Urothelium cell line (cell line): ENCODE data around the gene SPNS3.

ENCODE experiments used
- DNase-seq: peaks from one replicate; pipeline ENCODE4 v3.0.0; 2011; ENCODE audit warnings: low spot score, mixed read lengths
- FAIRE-seq: peaks from 2 replicates; lab custom pipeline; 2011; peaks lifted over from hg19 to GRCh38; lab: Jason Lieb, UNC

Gene SPNS3

GRCh38 chr17:4522661-4523060 is 88.9 kb downstream of the SPNS3 start:
- DNase-seq (no peak), FAIRE-seq (no peak)

- DNase-seq (no peak), FAIRE-seq (no peak)
Measured at GRCh38 chr17:4523946-4524345, 90.2 kb downstream of the SPNS3 start.

DNA sequence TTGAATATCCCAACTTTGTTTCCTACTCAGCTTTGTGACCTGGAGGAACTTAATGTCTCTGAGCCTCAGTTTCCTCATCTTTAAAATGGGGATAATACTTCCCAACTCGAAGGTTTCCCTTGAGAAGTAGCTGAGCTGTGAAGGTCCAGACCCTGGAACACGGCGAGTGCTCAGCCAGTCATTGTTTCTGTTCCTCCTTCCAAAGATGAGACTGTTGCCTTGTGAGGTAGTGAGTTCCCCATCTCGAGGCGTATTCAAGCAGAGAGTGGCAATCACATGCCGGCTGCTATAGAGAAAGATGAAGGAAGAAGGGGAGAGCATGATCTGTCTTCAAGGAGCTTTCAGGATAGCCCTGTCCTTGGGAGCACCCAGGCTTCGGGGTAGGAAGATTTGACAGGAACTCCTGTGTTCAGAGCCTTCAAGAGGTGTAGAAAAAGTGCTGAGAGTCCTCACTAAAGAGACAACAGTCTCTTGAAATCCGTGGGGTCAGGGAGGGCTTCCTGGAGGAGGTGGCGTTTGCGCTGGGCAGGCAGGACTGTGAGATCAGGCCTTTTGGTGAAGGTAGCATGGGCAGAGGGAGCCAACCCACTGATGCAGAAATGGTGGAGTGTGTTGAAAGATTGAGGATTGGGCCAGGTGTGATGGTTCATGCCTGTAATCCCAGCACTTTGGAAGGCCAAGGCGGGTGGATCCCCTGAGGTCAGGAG is 92.1 kb downstream of the SPNS3 start:
- FAIRE-seq (no peak), DNase-seq (no peak)

GRCh38 chr17:4527134-4527533 is 93.4 kb downstream of the SPNS3 start:
- no peak for FAIRE-seq

GRCh38 chr17:4527566-4528125 is 93.9 kb downstream of the SPNS3 start:
- no peak for FAIRE-seq
- DNase-seq: no peak

More at GRCh38 chr17:4527134-4527533, 93.4 kb downstream of the SPNS3 start:
- no peak for DNase-seq

GRCh38 chr17:4529533-4530152 is 95.9 kb downstream of the SPNS3 start:
- DNase-seq: no peak
- no peak for FAIRE-seq

GRCh38 chr17:4530799-4531730 is 97.3 kb downstream of the SPNS3 start:
- no peak for FAIRE-seq
- no peak for DNase-seq

DNA sequence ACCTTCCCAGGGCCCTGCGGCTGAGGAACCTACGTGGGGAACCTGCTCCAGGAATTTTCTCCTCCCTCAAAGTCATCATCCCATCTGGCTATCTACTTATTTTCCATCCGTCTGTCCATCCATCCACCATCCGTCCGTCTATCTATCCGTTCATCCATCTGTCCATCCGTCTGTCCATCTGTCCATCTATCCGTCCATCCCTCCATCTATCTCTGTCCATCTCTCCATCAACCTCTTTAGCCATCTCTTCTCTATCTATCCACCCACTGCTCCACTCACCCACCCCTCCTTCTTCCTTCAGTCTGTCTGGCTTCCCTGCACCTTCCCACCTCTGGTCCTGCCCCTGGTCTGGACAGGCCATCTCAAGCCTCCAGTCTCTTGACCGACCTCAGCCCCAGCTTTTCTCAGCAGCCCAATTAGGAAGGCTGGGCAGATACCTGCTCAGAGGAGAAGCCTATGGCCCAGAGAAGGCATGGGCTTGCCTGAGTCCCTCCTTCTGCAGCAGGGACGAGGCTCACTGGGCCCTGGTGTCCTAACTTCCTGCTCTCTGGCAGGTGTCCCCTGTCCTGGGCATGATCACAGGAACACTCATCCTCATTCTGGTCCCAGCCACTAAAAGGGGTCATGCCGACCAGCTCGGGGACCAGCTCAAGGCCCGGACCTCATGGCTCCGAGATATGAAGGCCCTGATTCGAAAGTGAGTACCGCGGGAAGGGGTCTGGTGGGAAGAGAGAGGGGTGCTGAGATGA is 98.4 kb downstream of the SPNS3 start:
- no peak for FAIRE-seq

GRCh38 chr17:4532860-4533522 is 99.3 kb downstream of the SPNS3 start:
- no peak for DNase-seq
- FAIRE-seq: no peak

More for the DNA sequence above, 98.4 kb downstream of the SPNS3 start:
- no peak for DNase-seq

DNA sequence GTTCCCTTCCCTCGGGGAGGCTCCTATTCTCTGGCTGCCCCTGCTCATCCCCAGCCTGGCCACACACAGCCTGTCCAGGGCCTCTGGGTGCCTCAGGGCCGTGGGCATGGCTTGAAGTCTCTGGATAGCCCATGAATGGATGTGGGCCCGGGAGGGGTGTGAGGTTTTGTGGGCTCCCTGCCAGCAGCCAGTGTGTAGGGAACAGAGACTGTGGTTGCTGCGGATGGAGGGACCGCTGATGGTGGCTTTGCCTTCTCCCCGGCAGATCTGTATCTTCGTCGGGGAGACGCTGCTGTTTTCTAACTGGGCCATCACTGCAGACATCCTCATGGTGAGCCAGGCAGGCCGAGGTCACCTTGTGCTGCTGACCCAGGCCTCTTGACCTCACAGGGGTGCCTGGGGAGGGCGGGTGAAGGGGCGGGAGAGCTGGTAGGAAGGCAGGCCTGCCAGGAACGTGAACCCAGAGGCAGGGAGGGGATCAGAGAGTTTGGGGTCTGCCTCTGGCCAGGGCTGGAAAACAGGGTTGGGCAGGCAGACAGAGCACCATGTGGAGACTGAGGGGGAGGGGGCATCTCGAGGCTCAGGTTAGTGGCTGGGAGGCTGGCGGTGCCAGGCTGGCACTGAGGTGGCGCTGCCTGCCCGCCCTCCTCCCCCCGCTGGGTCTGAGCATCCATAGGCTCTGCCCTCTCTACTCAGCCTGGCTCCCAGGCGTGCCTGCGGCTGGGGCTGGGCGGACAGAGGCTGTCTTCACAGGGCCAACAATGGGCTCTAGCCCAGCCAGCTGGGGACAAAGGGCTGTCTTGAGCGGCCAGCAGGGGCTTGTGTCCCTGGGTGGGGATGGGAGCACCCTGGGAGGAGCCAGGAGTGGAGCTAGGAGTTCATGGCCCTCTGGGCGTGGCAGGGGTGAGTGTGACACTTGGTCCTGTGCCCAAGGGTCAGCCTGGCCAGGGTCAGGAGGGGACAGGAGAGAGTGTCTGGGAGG is 100.1 kb downstream of the SPNS3 start:
- FAIRE-seq (no peak), DNase-seq (peak; percentile 27)

DNA sequence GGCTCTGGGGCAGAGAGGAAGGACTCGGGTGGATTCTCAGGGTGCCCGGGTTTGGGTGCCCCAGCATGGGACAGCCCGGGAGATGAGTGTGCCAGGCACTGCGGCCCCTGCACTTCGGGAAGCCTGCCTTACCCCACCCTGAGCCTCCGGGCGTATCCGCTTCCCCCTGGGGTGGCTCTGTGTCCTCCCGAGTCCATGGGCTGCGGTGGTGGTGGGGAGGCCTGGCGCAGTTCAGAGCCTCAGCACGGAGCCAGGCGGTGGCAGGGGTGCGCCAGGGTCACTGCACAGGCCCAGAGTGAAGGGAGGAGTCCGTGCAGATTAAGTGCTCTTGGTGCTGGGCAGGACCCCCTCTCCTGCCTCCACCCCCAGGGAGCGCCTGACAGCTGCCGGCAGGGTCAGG is 100.8 kb downstream of the SPNS3 start:
- DNase-seq (no peak), FAIRE-seq (no peak)

- no peak for FAIRE-seq
Measured at GRCh38 chr17:4534928-4535666, 101.4 kb downstream of the SPNS3 start.

DNA sequence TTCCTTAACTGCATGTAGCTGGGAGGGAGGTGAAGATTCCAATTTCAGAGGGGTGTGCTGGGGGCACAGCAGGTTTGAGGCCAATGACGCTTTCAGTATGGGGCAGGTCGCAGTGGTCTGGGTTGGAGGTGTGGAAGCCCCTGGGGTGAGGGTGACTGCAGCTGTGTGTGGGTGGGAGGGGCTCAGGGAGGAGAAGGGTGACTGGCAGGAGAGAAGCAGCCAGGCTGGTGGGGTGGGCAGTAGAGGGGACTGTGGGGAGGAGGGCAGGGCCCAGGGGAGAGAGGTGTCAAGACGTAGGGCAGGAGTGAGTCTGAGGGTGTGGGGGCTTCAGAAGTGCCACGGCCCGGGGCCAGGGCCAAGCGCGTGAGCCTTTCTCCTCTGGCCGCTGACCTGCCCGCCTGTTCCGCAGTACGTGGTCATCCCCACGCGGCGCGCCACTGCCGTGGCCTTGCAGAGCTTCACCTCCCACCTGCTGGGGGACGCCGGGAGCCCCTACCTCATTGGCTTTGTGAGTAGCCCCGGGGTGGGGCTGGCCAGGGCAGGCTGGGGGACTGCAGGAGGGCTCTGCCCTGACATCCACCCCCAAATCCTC is 102.0 kb downstream of the SPNS3 start:
- DNase-seq: no peak
- FAIRE-seq: no peak

More at GRCh38 chr17:4534928-4535666, 101.4 kb downstream of the SPNS3 start:
- DNase-seq: no peak

DNA sequence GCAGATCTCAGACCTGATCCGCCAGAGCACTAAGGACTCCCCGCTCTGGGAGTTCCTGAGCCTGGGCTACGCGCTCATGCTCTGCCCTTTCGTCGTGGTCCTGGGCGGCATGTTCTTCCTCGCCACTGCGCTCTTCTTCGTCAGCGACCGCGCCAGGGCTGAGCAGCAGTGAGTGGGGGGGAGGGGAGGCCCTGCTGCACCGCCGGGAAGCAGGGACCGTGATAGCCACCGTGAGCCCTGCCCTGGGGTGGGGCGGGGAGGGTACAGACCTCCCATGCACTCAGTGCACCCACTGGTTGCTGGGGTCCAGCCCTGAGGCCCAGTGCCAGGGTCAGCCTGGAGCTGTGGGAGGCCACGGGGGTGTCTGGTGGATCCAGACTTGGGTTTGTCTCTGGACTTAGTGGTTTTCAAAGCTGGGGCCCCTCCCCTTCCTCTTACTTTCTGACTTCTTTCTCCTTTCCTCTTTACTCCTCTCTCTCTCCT is 102.6 kb downstream of the SPNS3 start:
- no peak for DNase-seq
- no peak for FAIRE-seq

DNA sequence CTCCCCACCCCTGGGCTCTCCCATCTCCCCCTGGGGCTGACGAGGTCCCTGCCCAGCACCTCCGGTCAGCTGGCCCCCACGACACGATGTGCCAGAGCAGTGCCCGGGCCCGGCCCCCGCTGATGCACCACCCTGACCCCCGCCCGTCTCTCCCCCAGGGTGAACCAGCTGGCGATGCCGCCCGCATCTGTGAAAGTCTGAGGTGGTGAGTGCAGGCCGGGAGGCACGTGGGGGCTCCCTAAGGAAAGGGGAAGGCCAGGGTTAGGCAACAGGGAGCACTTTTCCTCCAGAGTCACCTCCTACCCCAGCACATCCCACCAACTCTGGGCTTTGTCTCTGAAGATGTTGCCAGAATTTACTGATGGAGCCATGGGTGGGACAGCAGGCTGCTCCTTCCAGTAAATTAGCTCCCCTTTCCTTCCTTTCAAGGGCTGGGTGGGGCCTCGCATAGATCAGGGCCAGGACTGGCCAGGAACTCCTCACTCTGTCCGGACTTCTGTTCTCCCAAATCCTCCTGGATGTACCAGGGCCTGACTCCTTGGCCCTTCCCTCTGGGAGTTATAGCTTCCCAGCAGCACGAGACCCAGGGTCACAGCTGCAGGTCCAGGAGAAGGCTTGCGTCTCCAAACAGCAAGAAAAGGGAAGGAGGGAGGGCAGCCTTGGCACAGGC is 103.1 kb downstream of the SPNS3 start:
- DNase-seq: no peak
- FAIRE-seq: no peak
